HG02970 (cell line): ENCODE measurements around the gene KCNAB2.

Source experiments
- ATAC-seq: cut with Tn5 transposase; IDR thresholded peaks from one replicate; pipeline ENCODE4 v1.9.1; 2021; ENCODE audit warnings: mild to moderate bottlenecking, moderate library complexity, moderate number of reproducible peaks; ENCODE audit not compliant: unreplicated experiment, low FRiP score

Gene KCNAB2

GRCh38 chr1:6029351-6029750, 16.3 kb upstream of the KCNAB2 start:
- no peak for ATAC-seq

- ATAC-seq = no peak
Observed at GRCh38 chr1:6030132-6030531, 15.6 kb upstream of the KCNAB2 start.

GRCh38 chr1:6030547-6031261, 15.0 kb upstream of the KCNAB2 start:
- ATAC-seq = no peak

GRCh38 chr1:6033124-6033523, 12.6 kb upstream of the KCNAB2 start:
- ATAC-seq = no peak

- ATAC-seq = no peak
Observed at GRCh38 chr1:6033986-6034749, 11.5 kb upstream of the KCNAB2 start.

- ATAC-seq = no peak
Observed at GRCh38 chr1:6034750-6035096, 11.0 kb upstream of the KCNAB2 start.

GRCh38 chr1:6035303-6035702, 10.4 kb upstream of the KCNAB2 start:
- ATAC-seq = no peak

GRCh38 chr1:6035719-6036118, 10.0 kb upstream of the KCNAB2 start:
- ATAC-seq = no peak

GRCh38 chr1:6037338-6037762, 8.3 kb upstream of the KCNAB2 start:
- no peak for ATAC-seq

GRCh38 chr1:6038603-6039002, 7.1 kb upstream of the KCNAB2 start:
- no peak for ATAC-seq

GRCh38 chr1:6039031-6039430, 6.7 kb upstream of the KCNAB2 start:
- no peak for ATAC-seq

- ATAC-seq = no peak
Observed at GRCh38 chr1:6040444-6040843, 5.2 kb upstream of the KCNAB2 start.

GRCh38 chr1:6040861-6041415, 4.8 kb upstream of the KCNAB2 start:
- ATAC-seq = no peak

GRCh38 chr1:6041432-6042062, 4.1 kb upstream of the KCNAB2 start:
- ATAC-seq = no peak

GRCh38 chr1:6043561-6043960, 2.1 kb upstream of the KCNAB2 start:
- ATAC-seq = no peak

- no peak for ATAC-seq
Observed at GRCh38 chr1:6044481-6045109, 1.1 kb upstream of the KCNAB2 start.

GRCh38 chr1:6045110-6045502, 582 bp upstream of the KCNAB2 start:
- no peak for ATAC-seq

- no peak for ATAC-seq
Observed at GRCh38 chr1:6046279-6046678, 591 bp downstream of the KCNAB2 start.

- ATAC-seq = no peak
Observed at GRCh38 chr1:6048179-6048867, 2.6 kb downstream of the KCNAB2 start.

GRCh38 chr1:6049419-6049818, 3.7 kb downstream of the KCNAB2 start:
- ATAC-seq = no peak
